ENCODE data around the gene FHIP1A.

DNA sequence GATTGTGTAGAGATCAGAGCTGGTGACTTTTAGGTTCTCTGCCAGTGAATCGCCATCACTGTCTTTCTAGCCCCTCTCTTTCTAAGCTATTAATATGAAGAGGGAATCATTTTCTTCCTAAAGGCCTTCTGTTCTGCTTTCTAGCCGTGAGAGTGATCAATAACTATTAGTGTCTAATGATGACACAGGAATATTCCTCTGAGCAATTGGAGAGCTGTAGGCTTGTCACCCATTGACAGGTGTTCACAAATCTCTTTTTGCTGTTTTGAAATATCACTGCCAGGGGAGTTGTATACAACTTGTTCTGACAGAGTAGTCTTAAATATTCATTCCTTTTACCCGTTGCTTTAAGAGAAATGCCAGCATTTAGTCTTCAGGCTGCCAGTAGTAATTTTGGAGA, 13.9 kb downstream of the FHIP1A start:
- TF ChIP-seq EGR1 (IDR thresholded peaks at IDR 0.05; ENCODE audit: low read depth in 2 of 2), result no peak
- TF ChIP-seq, protein P1, sequence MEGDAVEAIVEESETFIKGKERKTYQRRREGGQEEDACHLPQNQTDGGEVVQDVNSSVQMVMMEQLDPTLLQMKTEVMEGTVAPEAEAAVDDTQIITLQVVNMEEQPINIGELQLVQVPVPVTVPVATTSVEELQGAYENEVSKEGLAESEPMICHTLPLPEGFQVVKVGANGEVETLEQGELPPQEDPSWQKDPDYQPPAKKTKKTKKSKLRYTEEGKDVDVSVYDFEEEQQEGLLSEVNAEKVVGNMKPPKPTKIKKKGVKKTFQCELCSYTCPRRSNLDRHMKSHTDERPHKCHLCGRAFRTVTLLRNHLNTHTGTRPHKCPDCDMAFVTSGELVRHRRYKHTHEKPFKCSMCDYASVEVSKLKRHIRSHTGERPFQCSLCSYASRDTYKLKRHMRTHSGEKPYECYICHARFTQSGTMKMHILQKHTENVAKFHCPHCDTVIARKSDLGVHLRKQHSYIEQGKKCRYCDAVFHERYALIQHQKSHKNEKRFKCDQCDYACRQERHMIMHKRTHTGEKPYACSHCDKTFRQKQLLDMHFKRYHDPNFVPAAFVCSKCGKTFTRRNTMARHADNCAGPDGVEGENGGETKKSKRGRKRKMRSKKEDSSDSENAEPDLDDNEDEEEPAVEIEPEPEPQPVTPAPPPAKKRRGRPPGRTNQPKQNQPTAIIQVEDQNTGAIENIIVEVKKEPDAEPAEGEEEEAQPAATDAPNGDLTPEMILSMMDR (IDR thresholded peaks at IDR 0.05; ENCODE audit: low read depth, low read length, missing input control), result no peak
- no peak for TF ChIP-seq JUND (IDR thresholded peaks at IDR 0.05)
- TF ChIP-seq, protein P2, sequence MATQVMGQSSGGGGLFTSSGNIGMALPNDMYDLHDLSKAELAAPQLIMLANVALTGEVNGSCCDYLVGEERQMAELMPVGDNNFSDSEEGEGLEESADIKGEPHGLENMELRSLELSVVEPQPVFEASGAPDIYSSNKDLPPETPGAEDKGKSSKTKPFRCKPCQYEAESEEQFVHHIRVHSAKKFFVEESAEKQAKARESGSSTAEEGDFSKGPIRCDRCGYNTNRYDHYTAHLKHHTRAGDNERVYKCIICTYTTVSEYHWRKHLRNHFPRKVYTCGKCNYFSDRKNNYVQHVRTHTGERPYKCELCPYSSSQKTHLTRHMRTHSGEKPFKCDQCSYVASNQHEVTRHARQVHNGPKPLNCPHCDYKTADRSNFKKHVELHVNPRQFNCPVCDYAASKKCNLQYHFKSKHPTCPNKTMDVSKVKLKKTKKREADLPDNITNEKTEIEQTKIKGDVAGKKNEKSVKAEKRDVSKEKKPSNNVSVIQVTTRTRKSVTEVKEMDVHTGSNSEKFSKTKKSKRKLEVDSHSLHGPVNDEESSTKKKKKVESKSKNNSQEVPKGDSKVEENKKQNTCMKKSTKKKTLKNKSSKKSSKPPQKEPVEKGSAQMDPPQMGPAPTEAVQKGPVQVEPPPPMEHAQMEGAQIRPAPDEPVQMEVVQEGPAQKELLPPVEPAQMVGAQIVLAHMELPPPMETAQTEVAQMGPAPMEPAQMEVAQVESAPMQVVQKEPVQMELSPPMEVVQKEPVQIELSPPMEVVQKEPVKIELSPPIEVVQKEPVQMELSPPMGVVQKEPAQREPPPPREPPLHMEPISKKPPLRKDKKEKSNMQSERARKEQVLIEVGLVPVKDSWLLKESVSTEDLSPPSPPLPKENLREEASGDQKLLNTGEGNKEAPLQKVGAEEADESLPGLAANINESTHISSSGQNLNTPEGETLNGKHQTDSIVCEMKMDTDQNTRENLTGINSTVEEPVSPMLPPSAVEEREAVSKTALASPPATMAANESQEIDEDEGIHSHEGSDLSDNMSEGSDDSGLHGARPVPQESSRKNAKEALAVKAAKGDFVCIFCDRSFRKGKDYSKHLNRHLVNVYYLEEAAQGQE (IDR thresholded peaks at IDR 0.05), result no peak
- no peak for TF ChIP-seq MAX (IDR thresholded peaks at IDR 0.05)
- TF ChIP-seq RAD21 (IDR thresholded peaks at IDR 0.05), result no peak
- no peak for TF ChIP-seq HNF4A (conservative IDR thresholded peaks at IDR 0.05)
- TF ChIP-seq ZBTB33 (IDR thresholded peaks at IDR 0.05), result no peak
- TF ChIP-seq SP1 (IDR thresholded peaks at IDR 0.05), result no peak
- TF ChIP-seq YY1 (IDR thresholded peaks at IDR 0.05), result no peak
- no peak for TF ChIP-seq TAF1 (conservative IDR thresholded peaks at IDR 0.05)
